ENCODE measurements around the gene DLG2.

- TF ChIP-seq, protein P1, sequence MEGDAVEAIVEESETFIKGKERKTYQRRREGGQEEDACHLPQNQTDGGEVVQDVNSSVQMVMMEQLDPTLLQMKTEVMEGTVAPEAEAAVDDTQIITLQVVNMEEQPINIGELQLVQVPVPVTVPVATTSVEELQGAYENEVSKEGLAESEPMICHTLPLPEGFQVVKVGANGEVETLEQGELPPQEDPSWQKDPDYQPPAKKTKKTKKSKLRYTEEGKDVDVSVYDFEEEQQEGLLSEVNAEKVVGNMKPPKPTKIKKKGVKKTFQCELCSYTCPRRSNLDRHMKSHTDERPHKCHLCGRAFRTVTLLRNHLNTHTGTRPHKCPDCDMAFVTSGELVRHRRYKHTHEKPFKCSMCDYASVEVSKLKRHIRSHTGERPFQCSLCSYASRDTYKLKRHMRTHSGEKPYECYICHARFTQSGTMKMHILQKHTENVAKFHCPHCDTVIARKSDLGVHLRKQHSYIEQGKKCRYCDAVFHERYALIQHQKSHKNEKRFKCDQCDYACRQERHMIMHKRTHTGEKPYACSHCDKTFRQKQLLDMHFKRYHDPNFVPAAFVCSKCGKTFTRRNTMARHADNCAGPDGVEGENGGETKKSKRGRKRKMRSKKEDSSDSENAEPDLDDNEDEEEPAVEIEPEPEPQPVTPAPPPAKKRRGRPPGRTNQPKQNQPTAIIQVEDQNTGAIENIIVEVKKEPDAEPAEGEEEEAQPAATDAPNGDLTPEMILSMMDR (conservative IDR thresholded peaks at IDR 0.05 in 1 of 2, IDR thresholded peaks at IDR 0.05 in 1 of 2; ENCODE audit: extremely low read depth in 1 of 2, insufficient read depth in 1 of 2, low read depth in 1 of 2, low read length in 2 of 2): peak in 1 of 2 donors; percentile 32
- no peak for TF ChIP-seq EZH2 (IDR thresholded peaks at IDR 0.05; ENCODE audit: borderline replicate concordance, low read length)
These were observed 1955.9 kb downstream of the DLG2 start for GRCh38 chr11:83671289-83671688.
